ENCODE measurements around the gene MYMX.

- no peak for TF ChIP-seq CTCF (IDR thresholded peaks at IDR 0.05; ENCODE audit: low read depth, low read length)
- no peak for TF ChIP-seq POLR2A (IDR thresholded peaks at IDR 0.05; ENCODE audit: extremely low read depth, insufficient read length)
- no peak for TF ChIP-seq MYC (IDR thresholded peaks at IDR 0.05; ENCODE audit: low read depth, low read length)
- TF ChIP-seq MAX (IDR thresholded peaks at IDR 0.05; ENCODE audit: low read depth, low read length): no peak
These were observed 36.3 kb upstream of the MYMX start for GRCh38 chr6:44180406-44180805.

All from NB4 (cell line).